ENCODE measurements around the gene DAZAP2. TPM values are rescaled to one million over a fixed set of nuclear protein-coding genes. Genes with fewer than 3 reads are reported as not detected.

DAZAP2 gene
- total and polyA plus RNA-seq, 9 of the 15 experiments (the other 6 are each of a cell fraction or from before 2014, with no cell fraction given) = 116 to 668 (median 227) TPM

GRCh38 chr12:51238510-51239334 is at the start of gene DAZAP2 (continued):
- TF ChIP-seq ZNF695 (CRISPR knock-in tag; IDR thresholded peaks at IDR 0.05) (no peak), IFI16 (CRISPR knock-in tag; IDR thresholded peaks at IDR 0.05) (no peak), POLR2AphosphoS2 (IDR thresholded peaks at IDR 0.05; ENCODE audit: low read length) (0 out of 2 replicates have a peak, but pooled peaks have one; percentile 40), SAFB2 (IDR thresholded peaks at IDR 0.05; ENCODE audit: borderline replicate concordance, low read depth, low read length, severe bottlenecking) (no peak), ZBTB7A (IDR thresholded peaks at IDR 0.05; ENCODE audit: borderline replicate concordance, control insufficient read depth, low read depth, low read length) (peak; percentile 73; the same call in 1 of the 2 replicates), MTA1 (IDR thresholded peaks at IDR 0.05; ENCODE audit: borderline replicate concordance) (no peak), TOE1 (IDR thresholded peaks at IDR 0.05; ENCODE audit: borderline replicate concordance) (peak; percentile 97), TOE1 (CRISPR knock-in tag; IDR thresholded peaks at IDR 0.05; ENCODE audit: borderline replicate concordance, low read depth) (peak; percentile 79; the same call in 1 of the 2 replicates), HCFC1 (IDR thresholded peaks at IDR 0.05; ENCODE audit: low read depth, low read length) (peak; percentile 52), ZBTB40 (IDR thresholded peaks at IDR 0.05) (peak; percentile 82), ZBTB40 (CRISPR knock-in tag; IDR thresholded peaks at IDR 0.05) (no peak), XRCC5 (IDR thresholded peaks at IDR 0.05; ENCODE audit: low read depth, low read length) (peak; percentile 12; the same call in 1 of the 2 replicates), TEAD1 (CRISPR knock-in tag; IDR thresholded peaks at IDR 0.05) (peak in 1 of 2 experiments; percentile 83; a peak in 2 of 4 replicates), E2F8 (IDR thresholded peaks at IDR 0.05; ENCODE audit: low read depth, partially characterized antibody) (peak; percentile 98), XRCC4 (IDR thresholded peaks at IDR 0.05; ENCODE audit: extremely low read depth, insufficient read depth, insufficient read length) (no peak), ZNF347 (CRISPR knock-in tag; IDR thresholded peaks at IDR 0.05; ENCODE audit: low read depth) (no peak)

Measured in K562 (cell line).